Measurements from ENCODE around the gene ADGRD2. TPM values are rescaled to one million over a fixed set of nuclear protein-coding genes. Genes with fewer than 3 reads are reported as not detected.

Gene ADGRD2
- total RNA-seq, 1 experiment from 2014 or later = not detected

- DNase-seq (ENCODE audit: low read depth, low spot score) (no peak), ATAC-seq (no peak)
- Histone ChIP-seq H3K79me2 (ENCODE audit: insufficient read depth, low read length) (no peaks in the 10 kb centered on the region), H4K20me1 (ENCODE audit: insufficient read depth) (no peaks in the 10 kb centered on the region), H3K9me3 (ENCODE audit: control insufficient read depth in 1 of 2, insufficient read depth in 1 of 2, low read depth in 1 of 2, low read length in 2 of 2) (no peaks in the 10 kb centered on the region), H3K27me3 (ENCODE audit: insufficient read depth, low read length) (no peaks in the 10 kb centered on the region), H3K36me3 (ENCODE audit: control insufficient read depth in 1 of 2, insufficient read depth in 2 of 2, low read length in 2 of 2) (no peaks in the 10 kb centered on the region), H3K9ac (ENCODE audit: low read length) (no peak overlapping the region), H3K27ac (ENCODE audit: low read depth, low read length) (no peak overlapping the region), H3K4me1 (ENCODE audit: control insufficient read depth in 1 of 2, insufficient read depth in 2 of 2, low read length in 2 of 2) (no peaks in the 10 kb centered on the region), H3K9me2 (ENCODE audit: insufficient read depth) (no peaks in the 10 kb centered on the region), H3K4me2 (ENCODE audit: low read length) (no peak overlapping the region), H3K4me3 (replicated peaks in 1 of 2; ENCODE audit: low read depth in 1 of 2, low read length in 2 of 2) (no peak overlapping the region), H2AFZ (ENCODE audit: low read depth, low read length, poor library complexity, severe bottlenecking) (no peak overlapping the region)
- intact Hi-C loops (cut with micrococcal nuclease) = no loop called here
- no TSS peak for BruUV-seq (replicated peaks)
- ChIA-PET POLR2A (no interaction called here), CTCF (no interaction called here), RAD21 (ENCODE audit: low non-redundant PET in 1 of 2, low total read pairs in 2 of 2, uncharacterized antibody in 2 of 2, unreplicated experiment in 2 of 2) (no interaction called here)
- TF ChIP-seq, protein P1, sequence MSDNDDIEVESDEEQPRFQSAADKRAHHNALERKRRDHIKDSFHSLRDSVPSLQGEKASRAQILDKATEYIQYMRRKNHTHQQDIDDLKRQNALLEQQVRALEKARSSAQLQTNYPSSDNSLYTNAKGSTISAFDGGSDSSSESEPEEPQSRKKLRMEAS (IDR thresholded peaks at IDR 0.05) = no peak
- TF ChIP-seq CBX3 (IDR thresholded peaks at IDR 0.05; ENCODE audit: low read depth) (no peak), ZFX (IDR thresholded peaks at IDR 0.05) (no peak), EZH2phosphoT487 (IDR thresholded peaks at IDR 0.05; ENCODE audit: borderline replicate concordance) (no peak), CTCF (IDR thresholded peaks at IDR 0.05 in 2 of 3, conservative IDR thresholded peaks at IDR 0.05 in 1 of 3; ENCODE audit: borderline replicate concordance in 1 of 3, insufficient read depth in 1 of 3, low read depth in 2 of 3, low read length in 2 of 3) (no peak)
These were observed 45.1 kb downstream of the ADGRD2 start for GRCh38 chr9:124495126-124496074.

- ATAC-seq (no peak), DNase-seq (ENCODE audit: low read depth, low spot score) (no peak)
- Histone ChIP-seq H3K27me3 (ENCODE audit: insufficient read depth, low read length) (no peaks in the 10 kb centered on the region), H3K4me2 (ENCODE audit: low read length) (no peak overlapping the region), H2AFZ (ENCODE audit: low read depth, low read length, poor library complexity, severe bottlenecking) (no peak overlapping the region), H3K36me3 (ENCODE audit: control insufficient read depth in 1 of 2, insufficient read depth in 2 of 2, low read length in 2 of 2) (no peaks in the 10 kb centered on the region), H3K9me2 (ENCODE audit: insufficient read depth) (no peaks in the 10 kb centered on the region), H3K27ac (ENCODE audit: low read depth, low read length) (no peak overlapping the region), H3K79me2 (ENCODE audit: insufficient read depth, low read length) (no peaks in the 10 kb centered on the region), H3K9me3 (ENCODE audit: control insufficient read depth in 1 of 2, insufficient read depth in 1 of 2, low read depth in 1 of 2, low read length in 2 of 2) (no peaks in the 10 kb centered on the region), H3K4me1 (ENCODE audit: control insufficient read depth in 1 of 2, insufficient read depth in 2 of 2, low read length in 2 of 2) (no peaks in the 10 kb centered on the region), H4K20me1 (ENCODE audit: insufficient read depth) (no peaks in the 10 kb centered on the region), H3K9ac (ENCODE audit: low read length) (no peak overlapping the region), H3K4me3 (replicated peaks in 1 of 2; ENCODE audit: low read depth in 1 of 2, low read length in 2 of 2) (no peak overlapping the region)
- BruUV-seq (replicated peaks) = no TSS peak
- RAD21 ChIA-PET (ENCODE audit: low non-redundant PET in 1 of 2, low total read pairs in 2 of 2, uncharacterized antibody in 2 of 2, unreplicated experiment in 2 of 2) = no interaction called here
- CTCF ChIA-PET = no interaction called here
- POLR2A ChIA-PET = no interaction called here
- intact Hi-C loops (cut with micrococcal nuclease) = no loop called here
- TF ChIP-seq EGR1 (IDR thresholded peaks at IDR 0.05; ENCODE audit: low read depth) (no peak), SP1 (IDR thresholded peaks at IDR 0.05; ENCODE audit: low read depth) (no peak), POLR2A (IDR thresholded peaks at IDR 0.05; ENCODE audit: borderline replicate concordance, extremely low read depth, insufficient read depth, insufficient read length) (no peak), ZFX (IDR thresholded peaks at IDR 0.05) (no peak), ELF1 (IDR thresholded peaks at IDR 0.05; ENCODE audit: borderline replicate concordance, low read depth) (no peak), YY1 (IDR thresholded peaks at IDR 0.05; ENCODE audit: extremely low read depth, insufficient replicate concordance, low read depth, low read length) (no peak)
- TF ChIP-seq, protein P2, sequence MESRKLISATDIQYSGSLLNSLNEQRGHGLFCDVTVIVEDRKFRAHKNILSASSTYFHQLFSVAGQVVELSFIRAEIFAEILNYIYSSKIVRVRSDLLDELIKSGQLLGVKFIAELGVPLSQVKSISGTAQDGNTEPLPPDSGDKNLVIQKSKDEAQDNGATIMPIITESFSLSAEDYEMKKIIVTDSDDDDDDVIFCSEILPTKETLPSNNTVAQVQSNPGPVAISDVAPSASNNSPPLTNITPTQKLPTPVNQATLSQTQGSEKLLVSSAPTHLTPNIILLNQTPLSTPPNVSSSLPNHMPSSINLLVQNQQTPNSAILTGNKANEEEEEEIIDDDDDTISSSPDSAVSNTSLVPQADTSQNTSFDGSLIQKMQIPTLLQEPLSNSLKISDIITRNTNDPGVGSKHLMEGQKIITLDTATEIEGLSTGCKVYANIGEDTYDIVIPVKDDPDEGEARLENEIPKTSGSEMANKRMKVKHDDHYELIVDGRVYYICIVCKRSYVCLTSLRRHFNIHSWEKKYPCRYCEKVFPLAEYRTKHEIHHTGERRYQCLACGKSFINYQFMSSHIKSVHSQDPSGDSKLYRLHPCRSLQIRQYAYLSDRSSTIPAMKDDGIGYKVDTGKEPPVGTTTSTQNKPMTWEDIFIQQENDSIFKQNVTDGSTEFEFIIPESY (IDR thresholded peaks at IDR 0.05; ENCODE audit: extremely low read depth, insufficient replicate concordance, low read length) = no peak
These were observed 45.8 kb downstream of the ADGRD2 start for GRCh38 chr9:124496075-124496449.

Data from HCT116 (cell line).